Left ventricle myocardium inferior (tissue), 1 donor: Measurements from ENCODE around the gene TM4SF18. TPM values are rescaled to one million over a fixed set of nuclear protein-coding genes. Genes with fewer than 3 reads are reported as not detected.

Experiments used
- DNase-seq: peaks from one replicate; pipeline ENCODE4 v3.0.0-alpha.2; 2020
- H3K27ac ChIP-seq: fragments of 200-600 bp; replicated peaks from 2 replicates; pipeline ENCODE4 v1.8.0; 2021
- H3K27me3 ChIP-seq: fragments of 200-600 bp; 2 replicates; pipeline ENCODE4 v1.8.0; 2021; ENCODE audit warnings: low read depth
- H3K36me3 ChIP-seq: fragments of 200-600 bp; 2 replicates; pipeline ENCODE4 v1.8.0; 2021
- H3K4me1 ChIP-seq: fragments of 200-600 bp; 2 replicates; pipeline ENCODE4 v1.8.0; 2021
- H3K4me3 ChIP-seq: fragments of 200-600 bp; 2 replicates; pipeline ENCODE4 v1.8.0; 2021; ENCODE audit warnings: mild to moderate bottlenecking, moderate library complexity
- H3K9me3 ChIP-seq: fragments of 200-600 bp; replicated peaks from 2 replicates; pipeline ENCODE4 v1.8.0; 2021
- intact Hi-C: fragments of 100-400 bp; cut with micrococcal nuclease; formaldehyde crosslinking; loops from one replicate; pipeline ENCODE4 v1.11.0; 2022
- total RNA-seq: library from RNA; stranded (reverse); fragmentation: NEBNext Ultra II Directional; extraction: Animal tissue kit (Norgen Biotek cat#: 25700); gene quantifications from one replicate; pipeline ENCODE4 v1.2.1, GENCODE V29; 2021
- TF ChIP-seq, protein P1 (sequence below): fragments of 200-600 bp; IDR thresholded peaks from 2 replicates; pipeline ENCODE4 v1.8.0; 2021; ENCODE audit warnings: antibody characterized with exemption, mild to moderate bottlenecking, borderline replicate concordance
- donor health status: DM: no; HTN: yes; CAD: no; lungs with severe emphysema.

Gene TM4SF18
- total RNA-seq, 1 donor from 2014 or later = 11.2 TPM

DNA sequence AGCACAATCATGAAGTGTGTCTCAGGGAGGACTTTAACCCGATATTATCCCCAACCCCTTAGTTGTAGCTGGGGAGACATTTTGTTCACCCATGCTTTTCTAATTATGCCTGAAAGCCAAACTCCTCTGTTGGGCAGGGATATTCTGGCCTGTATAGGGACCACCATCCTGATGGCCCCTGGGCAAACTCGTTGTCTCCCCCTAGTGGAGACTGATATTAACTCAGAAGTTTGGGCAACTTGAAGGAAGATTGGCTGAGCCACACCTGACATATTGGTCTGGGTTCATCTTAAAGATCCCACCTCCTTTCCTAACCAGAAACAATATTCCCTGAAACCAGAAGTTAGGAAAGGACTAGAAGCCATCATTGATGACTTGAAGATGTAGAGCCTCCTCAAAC lies 42.3 kb downstream of the TM4SF18 start:
- Histone ChIP-seq H3K9me3 (peaks cover 11% of the 10 kb centered on the region), H3K27ac (no peak overlapping the region), H3K27me3 (no peaks in the 10 kb centered on the region), H3K4me3 (no peak overlapping the region), H3K4me1 (no peaks in the 10 kb centered on the region), H3K36me3 (no peaks in the 10 kb centered on the region)
- TF ChIP-seq, protein P1, sequence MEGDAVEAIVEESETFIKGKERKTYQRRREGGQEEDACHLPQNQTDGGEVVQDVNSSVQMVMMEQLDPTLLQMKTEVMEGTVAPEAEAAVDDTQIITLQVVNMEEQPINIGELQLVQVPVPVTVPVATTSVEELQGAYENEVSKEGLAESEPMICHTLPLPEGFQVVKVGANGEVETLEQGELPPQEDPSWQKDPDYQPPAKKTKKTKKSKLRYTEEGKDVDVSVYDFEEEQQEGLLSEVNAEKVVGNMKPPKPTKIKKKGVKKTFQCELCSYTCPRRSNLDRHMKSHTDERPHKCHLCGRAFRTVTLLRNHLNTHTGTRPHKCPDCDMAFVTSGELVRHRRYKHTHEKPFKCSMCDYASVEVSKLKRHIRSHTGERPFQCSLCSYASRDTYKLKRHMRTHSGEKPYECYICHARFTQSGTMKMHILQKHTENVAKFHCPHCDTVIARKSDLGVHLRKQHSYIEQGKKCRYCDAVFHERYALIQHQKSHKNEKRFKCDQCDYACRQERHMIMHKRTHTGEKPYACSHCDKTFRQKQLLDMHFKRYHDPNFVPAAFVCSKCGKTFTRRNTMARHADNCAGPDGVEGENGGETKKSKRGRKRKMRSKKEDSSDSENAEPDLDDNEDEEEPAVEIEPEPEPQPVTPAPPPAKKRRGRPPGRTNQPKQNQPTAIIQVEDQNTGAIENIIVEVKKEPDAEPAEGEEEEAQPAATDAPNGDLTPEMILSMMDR = peak; percentile 31
- intact Hi-C loops = no loop called here
- DNase-seq = no peak

DNA sequence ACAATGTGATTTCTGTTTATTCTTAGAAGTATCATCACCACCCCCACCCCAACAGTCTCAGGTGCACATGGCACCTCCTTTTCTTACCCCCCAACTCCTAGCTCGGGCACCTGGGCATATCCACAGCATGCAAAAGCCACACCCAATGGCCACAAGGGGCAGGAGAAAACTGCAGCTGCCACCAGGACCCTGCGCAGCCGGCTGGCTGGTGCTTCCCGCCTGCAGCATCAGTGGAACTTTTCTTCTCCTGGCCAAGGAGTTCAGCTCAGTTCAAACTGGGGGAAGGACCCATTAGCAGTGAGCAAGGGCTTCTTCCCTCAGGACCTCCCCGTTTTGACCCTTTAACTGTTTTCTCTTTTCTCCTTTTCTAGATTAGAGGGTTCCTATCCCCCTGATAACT lies 44.8 kb downstream of the TM4SF18 start:
- H3K4me1 ChIP-seq = no peaks in the 10 kb centered on the region

DNA sequence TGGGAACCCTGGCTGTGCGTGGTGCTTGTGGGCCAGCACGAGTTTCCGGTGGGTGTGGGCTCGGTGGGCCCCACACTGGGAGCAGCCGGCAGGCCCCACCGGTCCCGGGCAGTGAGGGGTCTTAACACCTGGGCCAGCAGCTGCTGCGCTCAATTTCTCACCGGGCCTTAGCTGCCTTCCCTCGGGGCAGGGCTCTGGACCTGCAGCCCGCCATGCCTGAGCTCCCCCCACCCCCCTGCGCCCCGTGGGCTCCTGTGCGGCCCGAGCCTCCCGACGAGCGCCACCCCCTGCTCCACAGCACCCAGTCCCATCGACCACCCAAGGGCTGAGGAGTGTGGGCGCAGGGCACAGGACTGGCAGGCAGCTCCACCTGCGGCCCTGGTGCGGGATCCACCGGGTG lies 49.4 kb downstream of the TM4SF18 start:
- Histone ChIP-seq H3K27me3 (no peaks in the 10 kb centered on the region), H3K9me3 (no peaks in the 10 kb centered on the region), H3K4me3 (no peak overlapping the region), H3K4me1 (no peaks in the 10 kb centered on the region), H3K36me3 (no peaks in the 10 kb centered on the region), H3K27ac (no peak overlapping the region)
- no peak for DNase-seq
- TF ChIP-seq, protein P1 = no peak
- intact Hi-C loops = no loop called here

More for the DNA sequence above, 44.8 kb downstream of the TM4SF18 start:
- Histone ChIP-seq H3K4me3 (no peak overlapping the region), H3K36me3 (no peaks in the 10 kb centered on the region), H3K27me3 (no peaks in the 10 kb centered on the region), H3K9me3 (no peaks in the 10 kb centered on the region), H3K27ac (no peak overlapping the region)
- no peak for DNase-seq
- TF ChIP-seq, protein P1 = no peak
- intact Hi-C loops = no loop called here

DNA sequence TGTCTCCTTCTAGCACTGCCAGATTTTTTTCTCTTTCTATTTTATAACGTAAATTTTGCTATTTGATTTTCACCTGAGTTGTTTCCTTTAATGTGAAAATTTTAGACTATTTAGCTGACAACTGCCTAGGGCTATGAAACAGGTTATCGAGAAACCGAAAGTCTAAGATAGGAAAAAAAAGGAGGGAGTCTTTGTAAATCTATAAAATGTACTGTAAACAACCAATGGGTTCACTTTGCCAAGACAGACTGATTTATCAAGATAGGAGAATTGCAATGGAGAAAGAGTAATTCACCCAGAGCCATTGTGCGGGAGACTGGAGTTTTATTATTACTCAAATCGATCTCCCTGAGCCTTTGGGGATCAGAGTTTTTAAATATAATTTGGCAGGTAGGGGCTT lies 50.0 kb downstream of the TM4SF18 start:
- no peaks in the 10 kb centered on the region for H3K9me3 ChIP-seq
- no peak overlapping the region for H3K4me3 ChIP-seq
- TF ChIP-seq, protein P1 = no peak
- H3K4me1 ChIP-seq = no peaks in the 10 kb centered on the region
- H3K36me3 ChIP-seq = no peaks in the 10 kb centered on the region
- intact Hi-C loops = no loop called here
- H3K27me3 ChIP-seq = no peaks in the 10 kb centered on the region
- DNase-seq = no peak
- H3K27ac ChIP-seq = no peak overlapping the region

DNA sequence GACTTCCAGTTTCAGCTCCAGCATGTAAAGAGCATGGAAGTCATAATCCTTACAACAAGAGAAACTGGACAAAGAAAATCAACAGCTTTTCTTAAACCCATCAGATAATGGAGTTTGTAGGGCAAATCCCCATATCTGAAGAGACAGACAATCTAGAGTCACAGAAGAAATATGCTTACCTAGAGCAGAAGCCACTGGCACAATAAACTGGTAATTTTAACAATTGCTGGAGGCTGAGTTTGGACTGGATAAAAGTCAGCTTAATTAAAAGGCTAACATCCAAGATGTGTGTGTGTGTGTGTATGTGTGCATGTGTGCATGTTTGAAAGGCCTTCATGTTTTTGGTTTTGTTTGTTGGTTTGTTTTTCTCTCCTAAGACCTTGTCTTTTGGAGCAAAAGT lies 50.6 kb downstream of the TM4SF18 start:
- Histone ChIP-seq H3K4me3 (no peak overlapping the region), H3K9me3 (no peaks in the 10 kb centered on the region), H3K27ac (no peak overlapping the region), H3K27me3 (no peaks in the 10 kb centered on the region), H3K4me1 (no peaks in the 10 kb centered on the region), H3K36me3 (no peaks in the 10 kb centered on the region)
- intact Hi-C loops = no loop called here
- no peak for DNase-seq
- TF ChIP-seq, protein P1 = no peak

DNA sequence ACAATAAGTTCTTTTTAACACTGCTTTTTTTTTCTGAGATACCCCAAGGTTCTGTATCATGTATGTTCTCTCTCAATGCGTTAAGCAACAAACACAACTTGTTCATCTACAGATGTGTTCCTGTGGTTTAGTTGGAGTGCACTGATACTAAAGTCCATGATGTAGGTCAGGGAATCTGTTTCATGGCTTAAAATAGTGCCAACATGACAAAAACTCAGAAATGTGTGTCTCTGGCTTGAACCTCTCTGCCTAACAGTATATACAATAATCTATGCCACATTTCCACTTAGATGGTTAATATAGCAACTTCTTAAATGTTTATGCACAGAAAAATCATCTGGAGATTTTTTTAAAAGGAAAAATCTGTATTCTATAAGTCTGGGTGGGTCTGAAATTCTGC lies 51.1 kb downstream of the TM4SF18 start:
- Histone ChIP-seq H3K27ac (no peak overlapping the region), H3K9me3 (no peaks in the 10 kb centered on the region), H3K4me3 (no peak overlapping the region), H3K36me3 (no peaks in the 10 kb centered on the region), H3K4me1 (no peaks in the 10 kb centered on the region), H3K27me3 (no peaks in the 10 kb centered on the region)
- DNase-seq = no peak
- TF ChIP-seq, protein P1 = no peak
- intact Hi-C loops = no loop called here
